ENCODE data around the gene WAPL. TPM values are rescaled to one million over a fixed set of nuclear protein-coding genes. Genes with fewer than 3 reads are reported as not detected.

Gene WAPL
- total and polyA plus RNA-seq, 2 of the 13 experiments (the other 11 are each of a cell fraction or from before 2014, with no cell fraction given) = 13.2 to 43.5 TPM

- TF ChIP-seq ZNF510 (CRISPR knock-in tag; IDR thresholded peaks at IDR 0.05; ENCODE audit: low read depth) = peak; percentile 76; the same call in 1 of the 2 replicates
- peak; percentile 89 for TF ChIP-seq RBFOX2 (IDR thresholded peaks at IDR 0.05; ENCODE audit: low read depth, low read length)
- TF ChIP-seq, protein P1, sequence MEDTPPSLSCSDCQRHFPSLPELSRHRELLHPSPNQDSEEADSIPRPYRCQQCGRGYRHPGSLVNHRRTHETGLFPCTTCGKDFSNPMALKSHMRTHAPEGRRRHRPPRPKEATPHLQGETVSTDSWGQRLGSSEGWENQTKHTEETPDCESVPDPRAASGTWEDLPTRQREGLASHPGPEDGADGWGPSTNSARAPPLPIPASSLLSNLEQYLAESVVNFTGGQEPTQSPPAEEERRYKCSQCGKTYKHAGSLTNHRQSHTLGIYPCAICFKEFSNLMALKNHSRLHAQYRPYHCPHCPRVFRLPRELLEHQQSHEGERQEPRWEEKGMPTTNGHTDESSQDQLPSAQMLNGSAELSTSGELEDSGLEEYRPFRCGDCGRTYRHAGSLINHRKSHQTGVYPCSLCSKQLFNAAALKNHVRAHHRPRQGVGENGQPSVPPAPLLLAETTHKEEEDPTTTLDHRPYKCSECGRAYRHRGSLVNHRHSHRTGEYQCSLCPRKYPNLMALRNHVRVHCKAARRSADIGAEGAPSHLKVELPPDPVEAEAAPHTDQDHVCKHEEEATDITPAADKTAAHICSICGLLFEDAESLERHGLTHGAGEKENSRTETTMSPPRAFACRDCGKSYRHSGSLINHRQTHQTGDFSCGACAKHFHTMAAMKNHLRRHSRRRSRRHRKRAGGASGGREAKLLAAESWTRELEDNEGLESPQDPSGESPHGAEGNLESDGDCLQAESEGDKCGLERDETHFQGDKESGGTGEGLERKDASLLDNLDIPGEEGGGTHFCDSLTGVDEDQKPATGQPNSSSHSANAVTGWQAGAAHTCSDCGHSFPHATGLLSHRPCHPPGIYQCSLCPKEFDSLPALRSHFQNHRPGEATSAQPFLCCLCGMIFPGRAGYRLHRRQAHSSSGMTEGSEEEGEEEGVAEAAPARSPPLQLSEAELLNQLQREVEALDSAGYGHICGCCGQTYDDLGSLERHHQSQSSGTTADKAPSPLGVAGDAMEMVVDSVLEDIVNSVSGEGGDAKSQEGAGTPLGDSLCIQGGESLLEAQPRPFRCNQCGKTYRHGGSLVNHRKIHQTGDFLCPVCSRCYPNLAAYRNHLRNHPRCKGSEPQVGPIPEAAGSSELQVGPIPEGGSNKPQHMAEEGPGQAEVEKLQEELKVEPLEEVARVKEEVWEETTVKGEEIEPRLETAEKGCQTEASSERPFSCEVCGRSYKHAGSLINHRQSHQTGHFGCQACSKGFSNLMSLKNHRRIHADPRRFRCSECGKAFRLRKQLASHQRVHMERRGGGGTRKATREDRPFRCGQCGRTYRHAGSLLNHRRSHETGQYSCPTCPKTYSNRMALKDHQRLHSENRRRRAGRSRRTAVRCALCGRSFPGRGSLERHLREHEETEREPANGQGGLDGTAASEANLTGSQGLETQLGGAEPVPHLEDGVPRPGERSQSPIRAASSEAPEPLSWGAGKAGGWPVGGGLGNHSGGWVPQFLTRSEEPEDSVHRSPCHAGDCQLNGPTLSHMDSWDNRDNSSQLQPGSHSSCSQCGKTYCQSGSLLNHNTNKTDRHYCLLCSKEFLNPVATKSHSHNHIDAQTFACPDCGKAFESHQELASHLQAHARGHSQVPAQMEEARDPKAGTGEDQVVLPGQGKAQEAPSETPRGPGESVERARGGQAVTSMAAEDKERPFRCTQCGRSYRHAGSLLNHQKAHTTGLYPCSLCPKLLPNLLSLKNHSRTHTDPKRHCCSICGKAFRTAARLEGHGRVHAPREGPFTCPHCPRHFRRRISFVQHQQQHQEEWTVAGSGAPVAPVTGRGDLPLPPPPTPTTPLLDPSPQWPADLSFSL (CRISPR knock-in tag; IDR thresholded peaks at IDR 0.05) = no peak
- no peak for TF ChIP-seq USF2 (IDR thresholded peaks at IDR 0.05; ENCODE audit: low read depth, low read length)
- TF ChIP-seq USF2 (CRISPR knock-in tag; IDR thresholded peaks at IDR 0.05; ENCODE audit: borderline replicate concordance) = no peak; the same call in 1 of the 2 replicates
- TF ChIP-seq ZNF546 (CRISPR knock-in tag; conservative IDR thresholded peaks at IDR 0.05) = peak; percentile 82; the same call in 1 of the 2 replicates
- peak; percentile 56 to 61 for TF ChIP-seq POLR2A (IDR thresholded peaks at IDR 0.05; ENCODE audit: insufficient read depth in 1 of 2, low read depth in 2 of 2, low read length in 2 of 2)
- TF ChIP-seq THAP7 (CRISPR knock-in tag; IDR thresholded peaks at IDR 0.05) = no peak
- peak; percentile 97 for TF ChIP-seq KDM5B (CRISPR knock-in tag; IDR thresholded peaks at IDR 0.05; ENCODE audit: borderline replicate concordance)
- TF ChIP-seq TP53 (CRISPR knock-in tag; conservative IDR thresholded peaks at IDR 0.05) = 0 out of 2 replicates have a peak, but pooled peaks have one; percentile 38
- peak; percentile 87 for TF ChIP-seq MYC (CRISPR knock-in tag; IDR thresholded peaks at IDR 0.05; ENCODE audit: borderline replicate concordance)
- TF ChIP-seq ZBTB34 (CRISPR knock-in tag; IDR thresholded peaks at IDR 0.05) = peak; percentile 73; the same call in 1 of the 2 replicates
- TF ChIP-seq ZNF629 (CRISPR knock-in tag; conservative IDR thresholded peaks at IDR 0.05) = 0 out of 2 replicates have a peak, but pooled peaks have one; percentile 32
- peak; percentile 66 for TF ChIP-seq RNF2 (conservative IDR thresholded peaks at IDR 0.05; ENCODE audit: low read depth)
- TF ChIP-seq, protein P2, sequence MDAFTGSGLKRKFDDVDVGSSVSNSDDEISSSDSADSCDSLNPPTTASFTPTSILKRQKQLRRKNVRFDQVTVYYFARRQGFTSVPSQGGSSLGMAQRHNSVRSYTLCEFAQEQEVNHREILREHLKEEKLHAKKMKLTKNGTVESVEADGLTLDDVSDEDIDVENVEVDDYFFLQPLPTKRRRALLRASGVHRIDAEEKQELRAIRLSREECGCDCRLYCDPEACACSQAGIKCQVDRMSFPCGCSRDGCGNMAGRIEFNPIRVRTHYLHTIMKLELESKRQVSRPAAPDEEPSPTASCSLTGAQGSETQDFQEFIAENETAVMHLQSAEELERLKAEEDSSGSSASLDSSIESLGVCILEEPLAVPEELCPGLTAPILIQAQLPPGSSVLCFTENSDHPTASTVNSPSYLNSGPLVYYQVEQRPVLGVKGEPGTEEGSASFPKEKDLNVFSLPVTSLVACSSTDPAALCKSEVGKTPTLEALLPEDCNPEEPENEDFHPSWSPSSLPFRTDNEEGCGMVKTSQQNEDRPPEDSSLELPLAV (CRISPR knock-in tag; conservative IDR thresholded peaks at IDR 0.05; ENCODE audit: low read depth) = no peak
- TF ChIP-seq ZFP1 (CRISPR knock-in tag; IDR thresholded peaks at IDR 0.05) = no peak
Observed at GRCh38 chr10:86399879-86400704, 121.5 kb downstream of the WAPL start (continued).
